Measurements from ENCODE around the gene FGF10.

The FGF10 gene

GRCh38 chr5:44257653-44258365 lies 131.4 kb downstream of the FGF10 start:
- DNase-seq (ENCODE audit: low read depth in 2 of 2) = no peak
- H3K4me3 ChIP-seq (replicated peaks in 1 of 2; ENCODE audit: low read depth in 2 of 2, low read length in 2 of 2) = no peak overlapping the region
- TF ChIP-seq CTCF (IDR thresholded peaks at IDR 0.05; ENCODE audit: low read depth, low read length) = no peak

GRCh38 chr5:44257221-44257620 lies 132.0 kb downstream of the FGF10 start:
- TF ChIP-seq CTCF (IDR thresholded peaks at IDR 0.05; ENCODE audit: low read depth, low read length) = no peak
- DNase-seq (ENCODE audit: low read depth in 2 of 2) = no peak
- H3K4me3 ChIP-seq (replicated peaks in 1 of 2; ENCODE audit: low read depth in 2 of 2, low read length in 2 of 2) = no peak overlapping the region
